Neural cell (in vitro differentiated cells): ENCODE measurements around the gene NUBP2.

Experiments used
- EP300 ChIP-seq: fragments of 450-650 bp; conservative IDR thresholded peaks from 2 replicates; pipeline ENCODE4 v1.6.1; 2014; ENCODE audit warnings: antibody characterized with exemption, mild to moderate bottlenecking, moderate library complexity; ENCODE audit not compliant: poor library complexity, severe bottlenecking
- EZH2 ChIP-seq: fragments of 200-600, 300-800 bp; shearing (Covaris generic), sonication (generic); IDR thresholded peaks from 2 replicates; pipeline ENCODE4 v1.6.1; 2014; ENCODE audit warnings: antibody characterized with exemption, low read length, borderline replicate concordance, mild to moderate bottlenecking; ENCODE audit not compliant: insufficient read depth, poor library complexity, severe bottlenecking
- POLR2AphosphoS5 ChIP-seq: IDR thresholded peaks from 2 replicates; pipeline ENCODE4 v1.6.1; 2012
- SMC3 ChIP-seq: fragments of 450-650 bp; conservative IDR thresholded peaks from 2 replicates; pipeline ENCODE4 v1.6.1; 2014; ENCODE audit warnings: antibody characterized with exemption, mild to moderate bottlenecking, moderate library complexity; ENCODE audit not compliant: poor library complexity
- TAF1 ChIP-seq: IDR thresholded peaks from 2 replicates; pipeline ENCODE4 v1.6.1; 2012; ENCODE audit warnings: low read depth
- TF ChIP-seq, protein P1 (sequence below): fragments of 450-650 bp; IDR thresholded peaks from 2 replicates; pipeline ENCODE4 v1.5.1; 2014; ENCODE audit warnings: antibody characterized with exemption, mild to moderate bottlenecking, moderate library complexity; ENCODE audit not compliant: poor library complexity, severe bottlenecking
- TF ChIP-seq, protein P2 (sequence below): IDR thresholded peaks from 2 replicates; pipeline ENCODE4 v1.6.1; 2012; ENCODE audit warnings: borderline replicate concordance

- TF ChIP-seq, protein P1, sequence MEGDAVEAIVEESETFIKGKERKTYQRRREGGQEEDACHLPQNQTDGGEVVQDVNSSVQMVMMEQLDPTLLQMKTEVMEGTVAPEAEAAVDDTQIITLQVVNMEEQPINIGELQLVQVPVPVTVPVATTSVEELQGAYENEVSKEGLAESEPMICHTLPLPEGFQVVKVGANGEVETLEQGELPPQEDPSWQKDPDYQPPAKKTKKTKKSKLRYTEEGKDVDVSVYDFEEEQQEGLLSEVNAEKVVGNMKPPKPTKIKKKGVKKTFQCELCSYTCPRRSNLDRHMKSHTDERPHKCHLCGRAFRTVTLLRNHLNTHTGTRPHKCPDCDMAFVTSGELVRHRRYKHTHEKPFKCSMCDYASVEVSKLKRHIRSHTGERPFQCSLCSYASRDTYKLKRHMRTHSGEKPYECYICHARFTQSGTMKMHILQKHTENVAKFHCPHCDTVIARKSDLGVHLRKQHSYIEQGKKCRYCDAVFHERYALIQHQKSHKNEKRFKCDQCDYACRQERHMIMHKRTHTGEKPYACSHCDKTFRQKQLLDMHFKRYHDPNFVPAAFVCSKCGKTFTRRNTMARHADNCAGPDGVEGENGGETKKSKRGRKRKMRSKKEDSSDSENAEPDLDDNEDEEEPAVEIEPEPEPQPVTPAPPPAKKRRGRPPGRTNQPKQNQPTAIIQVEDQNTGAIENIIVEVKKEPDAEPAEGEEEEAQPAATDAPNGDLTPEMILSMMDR: no peak
- TF ChIP-seq, protein P2, sequence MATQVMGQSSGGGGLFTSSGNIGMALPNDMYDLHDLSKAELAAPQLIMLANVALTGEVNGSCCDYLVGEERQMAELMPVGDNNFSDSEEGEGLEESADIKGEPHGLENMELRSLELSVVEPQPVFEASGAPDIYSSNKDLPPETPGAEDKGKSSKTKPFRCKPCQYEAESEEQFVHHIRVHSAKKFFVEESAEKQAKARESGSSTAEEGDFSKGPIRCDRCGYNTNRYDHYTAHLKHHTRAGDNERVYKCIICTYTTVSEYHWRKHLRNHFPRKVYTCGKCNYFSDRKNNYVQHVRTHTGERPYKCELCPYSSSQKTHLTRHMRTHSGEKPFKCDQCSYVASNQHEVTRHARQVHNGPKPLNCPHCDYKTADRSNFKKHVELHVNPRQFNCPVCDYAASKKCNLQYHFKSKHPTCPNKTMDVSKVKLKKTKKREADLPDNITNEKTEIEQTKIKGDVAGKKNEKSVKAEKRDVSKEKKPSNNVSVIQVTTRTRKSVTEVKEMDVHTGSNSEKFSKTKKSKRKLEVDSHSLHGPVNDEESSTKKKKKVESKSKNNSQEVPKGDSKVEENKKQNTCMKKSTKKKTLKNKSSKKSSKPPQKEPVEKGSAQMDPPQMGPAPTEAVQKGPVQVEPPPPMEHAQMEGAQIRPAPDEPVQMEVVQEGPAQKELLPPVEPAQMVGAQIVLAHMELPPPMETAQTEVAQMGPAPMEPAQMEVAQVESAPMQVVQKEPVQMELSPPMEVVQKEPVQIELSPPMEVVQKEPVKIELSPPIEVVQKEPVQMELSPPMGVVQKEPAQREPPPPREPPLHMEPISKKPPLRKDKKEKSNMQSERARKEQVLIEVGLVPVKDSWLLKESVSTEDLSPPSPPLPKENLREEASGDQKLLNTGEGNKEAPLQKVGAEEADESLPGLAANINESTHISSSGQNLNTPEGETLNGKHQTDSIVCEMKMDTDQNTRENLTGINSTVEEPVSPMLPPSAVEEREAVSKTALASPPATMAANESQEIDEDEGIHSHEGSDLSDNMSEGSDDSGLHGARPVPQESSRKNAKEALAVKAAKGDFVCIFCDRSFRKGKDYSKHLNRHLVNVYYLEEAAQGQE: no peak
- no peak for TF ChIP-seq POLR2AphosphoS5
- TF ChIP-seq EP300: no peak
- no peak for TF ChIP-seq EZH2
- TF ChIP-seq TAF1: no peak
- no peak for TF ChIP-seq SMC3
These were observed 46.1 kb downstream of the NUBP2 start for GRCh38 chr16:1828645-1829410.
